Small intestine (tissue), 7 donors: Measurements from ENCODE around the gene NHERF1. TPM values are rescaled to one million over a fixed set of nuclear protein-coding genes. Genes with fewer than 3 reads are reported as not detected.

Experiments
- DNase-seq, 2 donors: peaks; one replicate each; pipeline versions ENCODE4 v3.0.0 to v3.0.0-alpha.2; 2013
- FAIRE-seq: peaks from 2 replicates; lab custom pipeline; 2012; peaks lifted over from hg19 to GRCh38; lab: Jason Lieb, UNC
- H3K27ac ChIP-seq, 3 donors: one replicate each; pipeline ENCODE4 v1.5.1; 2013; ENCODE audit warnings: low read length in 2 of 3, mild to moderate bottlenecking in 2 of 3, control low read depth in 1 of 3, inconsistent platforms in 1 of 3, low read depth in 1 of 3, moderate library complexity in 1 of 3
- H3K27me3 ChIP-seq, 3 donors: one replicate each; pipeline ENCODE4 v1.6.1; 2013; ENCODE audit warnings: low read length in 3 of 3, inconsistent platforms in 1 of 3; ENCODE audit not compliant: control insufficient read depth in 3 of 3, insufficient read depth in 3 of 3
- H3K36me3 ChIP-seq, 3 donors: one replicate each; pipeline ENCODE4 v1.6.1; 2013; ENCODE audit warnings: low read length in 3 of 3, inconsistent platforms in 1 of 3, low read depth in 1 of 3, mild to moderate bottlenecking in 1 of 3, moderate library complexity in 1 of 3; ENCODE audit not compliant: control insufficient read depth in 3 of 3, insufficient read depth in 2 of 3
- H3K4me1 ChIP-seq, 3 donors: one replicate each; pipeline ENCODE4 v1.6.1; 2013; ENCODE audit warnings: low read length in 2 of 3, inconsistent platforms in 1 of 3, low read depth in 1 of 3, mild to moderate bottlenecking in 1 of 3, moderate library complexity in 1 of 3; ENCODE audit not compliant: control insufficient read depth in 3 of 3, insufficient read depth in 2 of 3
- H3K4me3 ChIP-seq, 3 donors: one replicate each; pipeline ENCODE4 v1.5.1; 2013; ENCODE audit warnings: low read length in 3 of 3, control low read depth in 1 of 3, inconsistent platforms in 1 of 3, low read depth in 1 of 3, mild to moderate bottlenecking in 1 of 3, moderate library complexity in 1 of 3
- H3K9me3 ChIP-seq, 2 donors: one replicate each; pipeline ENCODE4 v1.6.1; 2013; ENCODE audit warnings: low read depth in 1 of 2, low read length in 1 of 2; ENCODE audit not compliant: control insufficient read depth in 2 of 2, insufficient read depth in 1 of 2
- WGBS, 3 donors: extraction: QIAGEN DNeasy Blood & Tissue Kit; methylation state at CpG; one replicate each; pipeline ENCODE4 v1.1.7; 2013; 5-methylcytosine and 5-hydroxymethylcytosine counted together
- polyA plus RNA-seq, 4 donors: library from polyadenylated mRNA; stranded (reverse) in 3 of 4; unstranded in 1 of 4; fragments of 200-250 nt in 3 of 4; fragments of 120-200 nt in 1 of 4; gene quantifications; one replicate each; pipeline versions ENCODE4 v1.2.1 to v1.2.3, GENCODE V29; 2013
- donor health status: healthy with polysubstance abuse.
- donor health status: control.
- donor health status: control.
- donor health status: Bipolar disorder and iron deficiency.
- donor health status: healthy.

Gene NHERF1
- polyA plus RNA-seq, 4 donors, result 231 to 592 (median 518) TPM

- H3K4me3 ChIP-seq, result no peak overlapping the region
- 52 to 69% (median 68%) methylated on average over 5 of the region's 5 CpGs for WGBS, 3 donors
- H3K27ac ChIP-seq, result peak overlapping the region; percentile 32 to 92 (median 90)
- FAIRE-seq (no peak), DNase-seq (no peak)
- no peaks in the 10 kb centered on the region for H3K27me3 ChIP-seq
- H3K9me3 ChIP-seq, result no peaks in the 10 kb centered on the region
- peaks cover 26 to 92% (median 40%) of the 10 kb centered on the region in 3 donors for H3K4me1 ChIP-seq
- peaks cover 2 to 97% (median 7%) of the 10 kb centered on the region in 3 donors for H3K36me3 ChIP-seq
Measured at GRCh38 chr17:74761419-74761818, 13.0 kb downstream of the NHERF1 start.

- no peak for DNase-seq
- Histone ChIP-seq H3K27ac (peak overlapping the region; percentile 32 to 92 (median 90)), H3K9me3 (no peaks in the 10 kb centered on the region), H3K4me3 (no peak overlapping the region), H3K36me3 (peaks cover 2 to 97% (median 10%) of the 10 kb centered on the region in 3 donors), H3K27me3 (no peaks in the 10 kb centered on the region), H3K4me1 (peaks cover 21 to 92% (median 35%) of the 10 kb centered on the region in 3 donors)
- no peak for FAIRE-seq
- 92 to 95% (median 92%) methylated on average over 10 to 11 of the region's 11 CpGs for WGBS, 3 donors
Measured at GRCh38 chr17:74761931-74762330, 13.5 kb downstream of the NHERF1 start.

- 22 to 49% (median 41%) methylated on average over 16 of the region's 16 CpGs for WGBS, 3 donors
- H3K36me3 ChIP-seq, result peaks cover 2 to 97% (median 22%) of the 10 kb centered on the region in 3 donors
- no peaks in the 10 kb centered on the region for H3K9me3 ChIP-seq
- no peak for FAIRE-seq
- peak overlapping the region in 2 of 3 donors; percentile 21 to 34 for H3K4me3 ChIP-seq
- peak overlapping the region; percentile 73 to 92 (median 90) for H3K27ac ChIP-seq
- peaks cover 12 to 91% (median 18%) of the 10 kb centered on the region in 3 donors for H3K4me1 ChIP-seq
- peak; percentile 97 to 98 for DNase-seq
- no peaks in the 10 kb centered on the region for H3K27me3 ChIP-seq
Measured at GRCh38 chr17:74763565-74764387, 15.3 kb downstream of the NHERF1 start.

GRCh38 chr17:74764751-74765286 is 16.4 kb downstream of the NHERF1 start:
- Histone ChIP-seq H3K27ac (peak overlapping the region; percentile 62 to 90 (median 88)), H3K27me3 (no peaks in the 10 kb centered on the region), H3K4me3 (peak overlapping the region in 1 of 3 donors; percentile 18), H3K36me3 (peaks cover 4 to 97% (median 25%) of the 10 kb centered on the region in 3 donors), H3K4me1 (peaks cover 9 to 91% (median 11%) of the 10 kb centered on the region in 3 donors), H3K9me3 (no peaks in the 10 kb centered on the region)
- 59 to 75% (median 67%) methylated on average over 4 of the region's 4 CpGs for WGBS, 3 donors
- DNase-seq (no peak), FAIRE-seq (no peak)

GRCh38 chr17:74766413-74766812 is 18.0 kb downstream of the NHERF1 start:
- H3K27ac ChIP-seq, result peak overlapping the region in 2 of 3 donors; percentile 71 to 90
- H3K4me3 ChIP-seq, result no peak overlapping the region
- peaks cover 1 to 90% (median 3%) of the 10 kb centered on the region in 3 donors for H3K4me1 ChIP-seq
- DNase-seq (no peak), FAIRE-seq (no peak)
- H3K36me3 ChIP-seq, result peaks cover 6 to 97% (median 25%) of the 10 kb centered on the region in 3 donors
- H3K9me3 ChIP-seq, result no peaks in the 10 kb centered on the region
- WGBS, 3 donors, result 64 to 81% (median 66%) methylated on average over 2 of the region's 2 CpGs
- H3K27me3 ChIP-seq, result no peaks in the 10 kb centered on the region

GRCh38 chr17:74767111-74767516 is 18.7 kb downstream of the NHERF1 start:
- peaks cover 8 to 97% (median 27%) of the 10 kb centered on the region in 3 donors for H3K36me3 ChIP-seq

GRCh38 chr17:74768069-74768762 is 19.8 kb downstream of the NHERF1 start:
- Histone ChIP-seq H3K4me3 (no peak overlapping the region), H3K27me3 (no peaks in the 10 kb centered on the region), H3K9me3 (no peaks in the 10 kb centered on the region), H3K27ac (peak overlapping the region; percentile 27 to 79 (median 71)), H3K36me3 (peaks cover 13 to 99% (median 29%) of the 10 kb centered on the region in 3 donors), H3K4me1 (peaks cover 0 to 90% (median 1%) of the 10 kb centered on the region in 3 donors)
- FAIRE-seq (no peak), DNase-seq (peak in 1 of 2 donors; percentile 15)
- WGBS, 3 donors, result 56 to 64% (median 63%) methylated on average over 17 of the region's 17 CpGs

More at GRCh38 chr17:74767111-74767516, 18.7 kb downstream of the NHERF1 start:
- FAIRE-seq (no peak), DNase-seq (no peak)
- Histone ChIP-seq H3K4me3 (no peak overlapping the region), H3K27me3 (no peaks in the 10 kb centered on the region), H3K9me3 (no peaks in the 10 kb centered on the region), H3K4me1 (peaks cover 0 to 90% (median 1%) of the 10 kb centered on the region in 3 donors), H3K27ac (peak overlapping the region in 2 of 3 donors; percentile 24 to 71)
- 63 to 77% (median 67%) methylated on average over 9 to 10 of the region's 10 CpGs for WGBS, 3 donors

- H3K9me3 ChIP-seq, result no peaks in the 10 kb centered on the region
- H3K4me1 ChIP-seq, result peaks cover 0 to 92% (median 1%) of the 10 kb centered on the region in 3 donors
- DNase-seq (peak; percentile 17 to 19), FAIRE-seq (no peak)
- peak overlapping the region in 2 of 3 donors; percentile 78 to 79 for H3K27ac ChIP-seq
- peaks cover 13 to 98% (median 30%) of the 10 kb centered on the region in 3 donors for H3K36me3 ChIP-seq
- 73 to 82% (median 76%) methylated on average over 7 of the region's 7 CpGs for WGBS, 3 donors
- H3K27me3 ChIP-seq, result no peaks in the 10 kb centered on the region
- no peak overlapping the region for H3K4me3 ChIP-seq
Measured at GRCh38 chr17:74768763-74769114, 20.3 kb downstream of the NHERF1 start.
